ENCODE data around the gene EXOC2.
"Not testable (repeated sequence)": the region's sequence is repeated elsewhere in the genome, so short reads cannot be mapped to it uniquely, and the experiment has no call there.

EXOC2 gene

DNA sequence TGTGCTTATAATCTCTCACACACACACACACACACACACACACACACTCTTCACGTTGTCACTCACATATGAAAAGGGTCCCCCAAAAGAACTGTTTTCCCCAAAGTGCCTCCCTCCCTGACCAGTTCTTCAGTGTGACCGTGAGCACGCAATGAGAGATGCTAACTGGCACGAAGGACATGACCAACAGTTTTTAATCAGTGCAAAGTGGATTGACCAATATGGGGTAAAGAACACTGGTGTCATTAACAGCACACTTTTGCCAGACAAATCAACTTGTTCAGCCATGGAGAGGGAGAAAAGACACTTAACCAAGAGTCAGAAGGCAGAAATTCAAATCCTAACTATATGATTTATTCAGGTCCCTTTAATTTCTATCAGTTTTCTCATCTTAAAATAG is 15.0 kb downstream of the EXOC2 start:
- no peak for DNase-seq

- no peak for DNase-seq
Observed at GRCh38 chr6:674956-675355, 18.0 kb downstream of the EXOC2 start.

DNA sequence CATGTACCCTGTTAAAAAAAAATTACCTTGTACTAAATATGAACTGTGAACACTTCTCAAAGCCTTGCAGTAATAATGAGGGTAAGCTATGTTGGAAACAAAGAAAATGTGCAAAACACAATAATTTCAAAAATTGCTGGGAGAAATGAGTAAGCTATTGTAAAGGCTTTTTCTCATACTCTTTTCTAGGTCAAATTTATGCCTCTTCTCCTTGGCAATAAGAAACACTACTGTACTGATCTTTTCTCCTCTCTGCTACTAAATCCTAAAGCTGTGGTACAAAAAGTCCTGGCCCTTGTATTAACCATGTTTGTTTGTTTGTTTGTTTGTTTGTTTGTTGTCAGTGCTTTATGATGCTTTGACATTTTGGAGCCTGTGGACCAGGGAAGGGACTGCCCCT is 18.5 kb downstream of the EXOC2 start:
- no peak for DNase-seq

DNA sequence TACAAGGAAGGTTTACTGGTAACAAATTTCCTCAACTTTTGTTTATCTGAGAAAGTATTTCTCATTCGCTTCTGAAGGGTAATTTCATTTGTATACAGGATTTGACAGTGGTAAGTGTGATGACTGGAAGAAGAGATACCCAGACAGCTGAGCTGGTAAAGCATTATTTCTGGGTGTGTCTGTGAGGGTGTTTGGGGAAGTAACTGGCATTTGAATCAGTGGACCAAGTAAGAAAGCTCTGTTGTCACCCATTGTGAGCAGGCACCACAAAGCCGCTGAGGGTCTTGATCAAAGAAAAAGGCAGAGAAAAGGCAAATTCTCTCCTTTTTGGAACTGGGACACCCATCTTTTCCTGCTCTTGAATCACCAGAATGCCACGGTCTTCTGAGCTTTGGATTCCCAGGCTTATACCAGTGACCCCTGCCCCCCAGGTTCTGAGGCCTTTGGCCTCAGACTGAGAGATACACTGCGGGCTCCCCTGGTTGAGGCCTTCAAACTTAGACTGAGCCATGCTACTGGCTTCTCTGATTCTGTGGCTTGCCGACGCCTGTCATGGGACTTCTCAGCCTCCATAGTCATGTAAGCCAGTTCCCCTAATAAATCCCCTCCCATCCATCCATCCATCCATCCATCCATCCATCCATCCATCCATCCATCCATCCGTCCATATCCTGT is 25.5 kb downstream of the EXOC2 start:
- no peak for DNase-seq

GRCh38 chr6:665403-666267 is 27.3 kb downstream of the EXOC2 start:
- no peak for DNase-seq

GRCh38 chr6:663788-664187 is 29.2 kb downstream of the EXOC2 start:
- not testable (repeated sequence) for DNase-seq

DNA sequence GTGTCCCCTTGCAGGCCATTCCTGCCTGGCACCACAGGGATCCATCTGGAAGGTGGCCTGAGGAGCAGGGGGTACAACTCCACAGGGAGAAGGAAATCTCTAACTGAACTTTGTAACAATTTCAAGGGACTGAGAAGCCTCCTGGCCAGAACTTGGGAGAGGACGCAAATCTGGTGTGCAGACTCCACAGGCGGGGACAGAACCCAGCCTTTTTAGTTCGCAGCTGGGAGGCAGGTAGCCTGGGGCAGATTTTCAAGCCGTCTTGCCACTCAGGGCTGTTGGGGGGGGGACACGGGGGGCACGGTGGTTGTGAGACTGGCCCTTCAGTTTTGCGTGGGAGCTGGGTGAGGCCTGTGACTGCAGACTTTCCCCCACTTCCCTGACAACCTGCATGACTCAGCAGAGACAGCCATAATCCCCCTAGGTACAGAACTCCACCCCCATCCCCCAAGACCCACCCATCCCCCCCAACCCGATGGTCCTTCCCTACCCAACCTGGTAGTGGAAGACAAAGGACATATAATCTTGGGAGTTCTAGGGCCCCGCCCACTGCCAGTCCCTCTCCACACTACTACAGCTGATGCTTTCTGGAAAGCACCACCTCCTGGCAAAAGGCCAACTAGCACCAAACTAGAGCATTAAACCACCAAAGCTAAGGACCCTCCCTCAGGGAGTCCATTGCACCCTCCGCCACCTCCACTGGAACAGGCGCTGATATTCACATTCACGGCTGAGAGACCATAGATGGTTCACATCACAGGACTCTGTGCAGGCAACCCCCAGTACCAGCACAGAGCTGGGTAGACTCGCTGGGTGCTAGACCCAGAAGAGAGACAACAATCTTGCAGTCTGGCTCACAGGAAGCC is 33.0 kb downstream of the EXOC2 start:
- no peak for DNase-seq

GRCh38 chr6:658244-658643 is 34.7 kb downstream of the EXOC2 start:
- DNase-seq: no peak

DNA sequence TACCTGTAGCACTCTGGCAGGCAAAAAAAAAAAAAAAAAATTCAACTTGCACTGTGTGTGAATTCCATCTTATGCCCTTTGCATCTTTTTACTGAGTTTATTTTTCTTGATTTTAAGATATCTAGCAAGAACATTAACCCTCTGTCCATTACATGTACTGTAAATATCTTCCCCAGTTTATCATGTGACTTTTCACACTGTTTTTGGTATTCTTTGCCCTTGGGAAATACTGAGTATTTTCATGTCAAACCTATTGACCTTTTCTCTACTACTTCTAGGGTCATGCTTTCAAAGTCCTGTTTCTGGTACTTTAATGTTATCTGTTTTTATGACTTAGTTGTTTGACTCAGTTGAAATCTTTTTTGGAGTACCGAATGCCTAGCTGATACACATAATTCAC is 35.2 kb downstream of the EXOC2 start:
- DNase-seq: no peak

- no peak for DNase-seq
Observed at GRCh38 chr6:656460-657252, 36.3 kb downstream of the EXOC2 start, which contains the start of gene HUS1B. TSS of gene HUS1B (minus strand) at chr6:657100. CDS start at chr6:656944, 156 bp downstream.

DNA sequence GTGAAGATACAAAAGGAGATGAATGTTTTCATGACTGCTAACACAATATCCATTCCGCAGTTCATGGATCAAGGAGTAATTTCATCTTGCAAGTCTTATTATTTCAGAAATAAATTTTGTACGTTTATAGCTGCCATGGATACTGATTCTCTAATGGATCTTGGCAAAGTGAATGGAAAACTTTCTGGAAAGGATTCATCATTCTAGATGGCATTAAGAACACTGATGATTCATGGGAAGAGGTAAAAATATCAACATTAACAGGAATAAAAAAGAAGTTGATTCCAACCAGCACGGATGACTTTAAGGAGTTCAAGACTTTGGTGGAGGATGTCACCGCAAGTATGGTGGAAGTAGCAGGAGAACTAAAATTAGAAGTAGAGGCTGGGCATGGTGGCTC is 38.8 kb downstream of the EXOC2 start:
- no peak for DNase-seq

GRCh38 chr6:652865-653264 is 40.1 kb downstream of the EXOC2 start:
- DNase-seq: no peak

DNA sequence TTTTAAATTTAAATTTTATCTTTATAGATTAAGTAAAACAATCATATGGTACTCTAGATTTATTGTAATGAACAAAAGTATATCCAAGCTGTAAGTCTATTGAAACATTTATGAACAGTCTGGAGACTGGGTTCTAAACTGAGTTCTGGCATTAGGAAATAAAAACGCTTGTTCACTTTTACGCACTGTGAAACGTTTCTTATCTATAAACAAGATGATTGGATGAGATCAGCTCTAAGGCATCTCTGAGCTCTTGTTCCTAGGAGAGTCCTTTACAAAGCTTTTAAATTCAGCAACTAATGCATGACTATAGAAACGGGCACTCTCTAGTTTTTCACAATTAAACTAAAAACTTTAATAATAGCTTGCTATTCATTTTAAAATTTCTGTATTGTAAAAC is 42.8 kb downstream of the EXOC2 start:
- DNase-seq: no peak

DNA sequence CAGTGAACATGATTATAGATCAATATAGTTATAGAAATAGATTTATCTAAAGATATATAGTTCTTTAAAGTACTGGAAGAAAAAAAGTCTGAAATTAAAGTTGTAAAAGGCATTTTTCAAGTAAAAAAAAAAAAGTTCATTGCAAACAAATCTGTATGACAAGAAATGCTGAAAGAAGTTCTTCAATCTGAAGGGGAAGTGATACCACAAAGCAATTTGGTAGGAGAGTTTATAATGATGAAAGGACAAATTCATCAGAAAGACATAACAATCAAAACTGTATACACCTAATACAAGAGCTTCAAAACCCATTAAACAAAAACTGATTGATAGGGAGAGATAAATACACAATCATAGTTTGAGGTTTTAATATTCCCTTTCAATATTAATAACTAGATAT is 50.1 kb downstream of the EXOC2 start:
- no peak for DNase-seq

DNA sequence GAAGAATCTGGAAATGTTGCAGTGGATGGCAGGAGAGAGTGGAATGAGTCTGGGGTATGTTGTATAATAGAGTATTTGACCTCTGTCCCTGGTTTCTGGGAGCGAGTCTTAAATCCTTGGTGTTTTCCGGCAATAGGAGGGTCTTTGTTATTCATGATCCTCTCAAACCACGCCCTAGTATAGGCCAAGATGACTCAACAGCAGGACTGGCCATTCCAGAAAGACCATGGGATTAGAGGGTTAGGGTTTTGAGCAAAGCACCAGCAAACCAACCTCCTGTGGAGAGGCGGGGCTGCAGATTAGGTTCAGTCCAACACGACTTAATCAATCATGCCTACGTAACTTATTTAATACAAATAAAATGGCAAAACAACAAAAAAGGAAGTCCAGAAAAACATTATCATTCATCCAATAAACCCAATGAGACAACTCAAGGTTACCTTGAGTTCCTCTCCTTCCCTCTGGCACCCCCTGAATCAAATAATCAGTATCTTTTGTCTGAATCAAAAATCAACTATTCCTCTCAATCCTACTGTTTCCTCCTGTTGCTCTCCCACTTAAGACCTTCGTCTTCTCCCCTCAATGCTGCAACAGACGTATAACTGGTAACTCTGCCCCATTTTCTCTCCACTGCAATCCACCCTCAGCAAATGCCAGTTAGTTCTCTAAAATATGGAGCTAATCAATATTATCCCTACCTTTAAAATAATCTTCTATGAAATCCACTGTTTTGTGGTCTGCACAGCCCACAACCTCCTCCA is 51.5 kb downstream of the EXOC2 start:
- no peak for DNase-seq

- DNase-seq: no peak
Observed at GRCh38 chr6:636488-636887, 56.5 kb downstream of the EXOC2 start.

- DNase-seq: no peak
Observed at GRCh38 chr6:635233-635632, 57.7 kb downstream of the EXOC2 start.

- no peak for DNase-seq
Observed at GRCh38 chr6:633611-634010, 59.3 kb downstream of the EXOC2 start.

DNA sequence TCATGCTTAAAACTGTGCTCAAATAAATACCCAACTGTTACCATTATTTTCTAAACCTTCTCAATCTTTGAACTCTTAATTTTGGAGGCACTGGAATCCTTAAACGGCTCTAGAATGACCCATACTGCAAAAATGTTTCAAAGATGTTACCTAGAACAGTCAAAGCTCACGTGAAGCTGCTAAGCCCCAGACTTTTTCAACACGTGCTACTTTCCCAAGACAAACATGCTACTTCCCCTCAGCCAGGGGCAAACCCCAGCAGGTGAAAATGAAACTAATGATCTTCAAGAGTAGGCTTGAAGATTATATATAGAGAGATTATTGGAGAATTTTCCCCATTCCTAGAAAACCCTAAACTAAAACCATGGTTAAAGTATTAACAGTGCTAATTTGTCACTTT is 64.2 kb downstream of the EXOC2 start:
- no peak for DNase-seq

- no peak for DNase-seq
Observed at GRCh38 chr6:626236-626635, 66.7 kb downstream of the EXOC2 start.

GRCh38 chr6:624979-625378 is 68.0 kb downstream of the EXOC2 start:
- DNase-seq: peak; percentile 43

DNA sequence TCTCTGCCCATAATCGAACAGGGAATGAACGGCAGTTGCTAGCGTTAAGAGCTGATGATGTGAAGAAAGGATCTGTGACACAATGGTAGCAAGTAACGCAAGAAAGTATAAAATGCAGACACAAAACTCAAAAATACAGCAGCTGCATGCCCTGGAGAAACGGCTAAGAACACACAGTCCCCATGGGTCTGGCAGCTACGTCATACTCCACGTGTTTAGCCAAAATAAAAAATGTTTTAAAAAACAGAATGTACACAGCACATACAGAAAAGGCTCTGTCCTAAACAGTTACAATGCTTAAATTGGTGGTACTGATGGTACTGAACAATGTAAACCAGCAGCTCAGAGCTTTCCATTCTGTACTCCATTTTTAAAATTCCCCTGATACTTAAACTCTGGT is 70.5 kb downstream of the EXOC2 start:
- DNase-seq: peak; percentile 24

All from eye (tissue), 1 donor.